Left ventricle myocardium inferior (tissue), 1 donor: ENCODE results near the gene AP4E1. TPM values are rescaled to one million over a fixed set of nuclear protein-coding genes. Genes with fewer than 3 reads are reported as not detected.
"Not testable (repeated sequence)": the region's sequence is repeated elsewhere in the genome, so short reads cannot be mapped to it uniquely, and the experiment has no call there.

Experiments used
- DNase-seq: peaks from one replicate; pipeline ENCODE4 v3.0.0-alpha.2; 2020
- H3K27ac ChIP-seq: fragments of 200-600 bp; replicated peaks from 2 replicates; pipeline ENCODE4 v1.8.0; 2021
- H3K27me3 ChIP-seq: fragments of 200-600 bp; 2 replicates; pipeline ENCODE4 v1.8.0; 2021; ENCODE audit warnings: low read depth
- H3K36me3 ChIP-seq: fragments of 200-600 bp; 2 replicates; pipeline ENCODE4 v1.8.0; 2021
- H3K4me1 ChIP-seq: fragments of 200-600 bp; 2 replicates; pipeline ENCODE4 v1.8.0; 2021
- H3K4me3 ChIP-seq: fragments of 200-600 bp; 2 replicates; pipeline ENCODE4 v1.8.0; 2021; ENCODE audit warnings: mild to moderate bottlenecking, moderate library complexity
- H3K9me3 ChIP-seq: fragments of 200-600 bp; replicated peaks from 2 replicates; pipeline ENCODE4 v1.8.0; 2021
- intact Hi-C: fragments of 100-400 bp; cut with micrococcal nuclease; formaldehyde crosslinking; loops from one replicate; pipeline ENCODE4 v1.11.0; 2022
- total RNA-seq: library from RNA; stranded (reverse); fragmentation: NEBNext Ultra II Directional; extraction: Animal tissue kit (Norgen Biotek cat#: 25700); gene quantifications from one replicate; pipeline ENCODE4 v1.2.1, GENCODE V29; 2021
- TF ChIP-seq, protein P1 (sequence below): fragments of 200-600 bp; IDR thresholded peaks from 2 replicates; pipeline ENCODE4 v1.8.0; 2021; ENCODE audit warnings: antibody characterized with exemption, mild to moderate bottlenecking, borderline replicate concordance
- donor health status: DM: no; HTN: yes; CAD: no; lungs with severe emphysema.

AP4E1 gene
- total RNA-seq, 1 donor from 2014 or later = 8.0 TPM

DNA sequence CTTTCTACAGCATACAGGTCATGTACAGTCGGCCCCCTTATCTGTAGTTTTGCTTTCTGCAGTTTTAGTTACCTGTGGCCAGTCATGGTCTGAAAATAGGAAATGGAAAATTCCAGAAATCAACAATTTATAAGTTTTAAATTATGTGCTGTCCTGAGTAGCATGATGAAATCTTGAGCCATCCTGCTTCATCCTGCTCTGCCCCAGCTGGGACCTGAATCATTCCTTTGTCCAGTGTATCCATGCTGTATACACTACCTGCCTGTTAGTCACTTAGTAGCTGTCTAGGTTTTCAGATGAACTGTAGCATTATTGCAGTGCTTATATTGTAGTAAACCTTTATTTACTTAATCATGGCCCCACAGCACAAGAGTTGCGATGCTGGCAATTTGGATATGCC, 44.8 kb downstream of the AP4E1 start:
- H3K36me3 ChIP-seq = peaks cover 81% of the 10 kb centered on the region
- TF ChIP-seq, protein P1, sequence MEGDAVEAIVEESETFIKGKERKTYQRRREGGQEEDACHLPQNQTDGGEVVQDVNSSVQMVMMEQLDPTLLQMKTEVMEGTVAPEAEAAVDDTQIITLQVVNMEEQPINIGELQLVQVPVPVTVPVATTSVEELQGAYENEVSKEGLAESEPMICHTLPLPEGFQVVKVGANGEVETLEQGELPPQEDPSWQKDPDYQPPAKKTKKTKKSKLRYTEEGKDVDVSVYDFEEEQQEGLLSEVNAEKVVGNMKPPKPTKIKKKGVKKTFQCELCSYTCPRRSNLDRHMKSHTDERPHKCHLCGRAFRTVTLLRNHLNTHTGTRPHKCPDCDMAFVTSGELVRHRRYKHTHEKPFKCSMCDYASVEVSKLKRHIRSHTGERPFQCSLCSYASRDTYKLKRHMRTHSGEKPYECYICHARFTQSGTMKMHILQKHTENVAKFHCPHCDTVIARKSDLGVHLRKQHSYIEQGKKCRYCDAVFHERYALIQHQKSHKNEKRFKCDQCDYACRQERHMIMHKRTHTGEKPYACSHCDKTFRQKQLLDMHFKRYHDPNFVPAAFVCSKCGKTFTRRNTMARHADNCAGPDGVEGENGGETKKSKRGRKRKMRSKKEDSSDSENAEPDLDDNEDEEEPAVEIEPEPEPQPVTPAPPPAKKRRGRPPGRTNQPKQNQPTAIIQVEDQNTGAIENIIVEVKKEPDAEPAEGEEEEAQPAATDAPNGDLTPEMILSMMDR = no peak
- no peak overlapping the region for H3K4me3 ChIP-seq
- no peaks in the 10 kb centered on the region for H3K4me1 ChIP-seq
- H3K27me3 ChIP-seq = no peaks in the 10 kb centered on the region
- H3K9me3 ChIP-seq = no peaks in the 10 kb centered on the region
- intact Hi-C loops = no loop called here
- DNase-seq = no peak
- no peak overlapping the region for H3K27ac ChIP-seq

DNA sequence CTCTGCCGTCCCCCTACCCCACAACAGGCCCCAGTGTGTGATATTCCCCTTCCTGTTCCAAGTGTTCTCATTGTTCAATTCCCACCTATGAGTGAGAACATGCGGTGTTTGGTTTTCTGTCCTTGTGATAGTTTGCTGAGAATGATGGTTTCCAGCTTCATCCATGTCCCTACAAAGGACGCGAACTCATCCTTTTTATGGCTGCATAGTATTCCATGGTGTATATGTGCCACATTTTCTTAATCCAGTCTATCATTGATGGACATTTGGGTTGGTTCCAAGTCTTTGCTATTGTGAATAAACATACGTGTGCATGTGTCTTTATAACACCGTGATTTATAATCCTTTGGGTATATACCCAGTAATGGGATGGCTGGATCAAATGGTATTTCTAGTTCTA, 46.4 kb downstream of the AP4E1 start:
- H3K4me3 ChIP-seq, H3K9me3 ChIP-seq, intact Hi-C loops, H3K4me1 ChIP-seq, H3K27ac ChIP-seq, DNase-seq, H3K27me3 ChIP-seq: not testable (repeated sequence)
- peaks cover 86% of the 10 kb centered on the region for H3K36me3 ChIP-seq

DNA sequence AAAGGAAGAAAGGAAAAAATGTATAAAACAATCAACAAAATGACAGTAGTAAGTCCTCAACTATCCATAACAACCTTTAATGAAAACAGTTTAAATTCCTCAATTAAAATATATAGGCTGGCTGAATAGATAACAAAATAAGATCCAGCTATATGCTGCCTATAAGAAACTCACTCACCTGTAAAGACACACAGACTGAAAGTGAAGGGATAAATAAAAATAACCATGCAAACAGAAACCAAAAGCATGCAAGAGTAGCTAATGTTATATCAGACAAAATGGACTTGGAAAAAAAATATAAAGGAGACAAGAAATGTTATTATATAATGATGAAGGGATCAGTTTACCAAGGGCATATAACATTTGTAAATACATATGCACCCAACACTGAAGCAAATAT, 51.2 kb downstream of the AP4E1 start:
- Histone ChIP-seq H3K27me3 (no peaks in the 10 kb centered on the region), H3K9me3 (peaks cover 46% of the 10 kb centered on the region), H3K27ac (no peak overlapping the region), H3K4me1 (no peaks in the 10 kb centered on the region), H3K36me3 (peaks cover 89% of the 10 kb centered on the region), H3K4me3 (no peak overlapping the region)
- intact Hi-C loops = no loop called here
- TF ChIP-seq, protein P1 = no peak
- DNase-seq = no peak

DNA sequence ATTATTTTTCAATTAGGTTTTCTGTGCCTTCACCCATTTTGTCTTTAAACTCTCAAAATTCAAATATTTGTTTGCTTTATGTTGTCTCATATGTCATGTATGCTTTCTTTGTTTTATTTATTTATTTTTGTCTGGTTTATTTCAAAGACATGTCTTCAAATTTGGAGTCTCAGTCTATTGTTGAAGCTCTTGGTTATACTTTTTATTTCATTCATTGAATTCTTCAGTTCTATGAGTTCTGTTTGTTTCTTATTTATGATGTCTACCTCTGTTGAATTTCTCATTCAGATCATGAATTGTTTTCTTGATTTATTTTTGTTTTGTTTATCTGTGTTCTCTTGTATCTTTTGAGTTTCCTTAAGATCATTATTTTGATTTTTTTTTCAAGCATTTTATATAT, 55.6 kb downstream of the AP4E1 start:
- H3K36me3 ChIP-seq = peaks cover 83% of the 10 kb centered on the region
- no peaks in the 10 kb centered on the region for H3K27me3 ChIP-seq
- TF ChIP-seq, protein P1 = no peak

DNA sequence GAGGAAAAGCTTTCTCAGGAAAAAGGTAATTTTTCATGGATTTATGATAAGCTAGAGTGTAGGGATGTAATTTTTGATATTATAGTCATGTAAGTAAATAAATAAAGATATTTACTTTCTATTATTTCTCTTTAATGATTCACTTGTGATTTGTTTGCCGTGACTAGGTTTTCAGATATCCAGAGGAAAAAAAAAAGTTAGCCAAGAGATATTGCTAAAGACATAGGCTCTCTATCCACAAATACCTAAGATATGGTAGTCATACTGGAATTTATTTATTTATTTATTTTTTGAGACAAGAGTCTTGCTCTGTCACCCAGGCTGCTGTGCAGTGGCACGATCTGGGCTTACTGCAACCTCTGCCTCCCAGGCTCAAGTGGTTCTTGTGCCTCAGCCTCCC, 59.9 kb downstream of the AP4E1 start:
- TF ChIP-seq, protein P1 = no peak
- Histone ChIP-seq H3K27me3 (no peaks in the 10 kb centered on the region), H3K9me3 (peaks cover 90% of the 10 kb centered on the region), H3K4me3 (no peak overlapping the region), H3K4me1 (no peaks in the 10 kb centered on the region), H3K27ac (no peak overlapping the region), H3K36me3 (peaks cover 89% of the 10 kb centered on the region)
- intact Hi-C loops = no loop called here
- no peak for DNase-seq

More for the DNA sequence above, 55.6 kb downstream of the AP4E1 start:
- intact Hi-C loops = no loop called here
- peaks cover 81% of the 10 kb centered on the region for H3K9me3 ChIP-seq
- no peak overlapping the region for H3K27ac ChIP-seq
- no peak overlapping the region for H3K4me3 ChIP-seq
- H3K4me1 ChIP-seq = no peaks in the 10 kb centered on the region
- no peak for DNase-seq

DNA sequence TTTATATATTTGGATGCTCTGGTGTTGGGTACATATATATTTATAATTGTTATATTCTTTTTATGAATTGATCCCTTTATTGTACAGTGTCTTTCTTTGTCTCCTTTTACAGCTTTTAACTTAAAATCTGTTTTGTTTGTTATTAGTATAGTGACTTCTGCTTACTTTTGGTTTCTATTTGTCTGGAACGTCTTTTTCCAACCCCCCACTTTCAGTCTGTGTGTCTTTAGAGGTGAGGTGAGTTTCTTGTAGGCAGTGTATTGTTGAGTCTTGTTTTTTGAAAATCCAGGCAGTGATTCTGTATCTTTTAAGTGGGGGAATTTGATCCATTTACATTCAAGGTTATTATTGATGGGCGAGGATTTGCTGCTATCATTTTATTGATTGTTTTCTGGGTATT, 62.0 kb downstream of the AP4E1 start:
- H3K9me3 ChIP-seq = peaks cover 69% of the 10 kb centered on the region
- no peak overlapping the region for H3K4me3 ChIP-seq

More for the DNA sequence above, 62.0 kb downstream of the AP4E1 start:
- no peaks in the 10 kb centered on the region for H3K27me3 ChIP-seq
- H3K27ac ChIP-seq = no peak overlapping the region
- H3K4me1 ChIP-seq = no peaks in the 10 kb centered on the region
- peaks cover 89% of the 10 kb centered on the region for H3K36me3 ChIP-seq
- no peak for DNase-seq
- TF ChIP-seq, protein P1 = no peak
- intact Hi-C loops = no loop called here
